DND-41 (cell line): ENCODE data around the gene FLVCR1.

Experiments
- ATAC-seq: fragments of 200-7000 bp; cut with Tn5 transposase; 3 replicates; pipeline ENCODE4 v1.9.1; 2021; ENCODE audit warnings: low read depth; ENCODE audit not compliant: insufficient read depth
- DNase-seq: peaks from one replicate; pipeline ENCODE4 v3.0.0-alpha.2; 2020
- H2AFZ ChIP-seq: 2 replicates; pipeline ENCODE4 v1.6.0; 2012; ENCODE audit warnings: low read depth, low read length
- H3K27ac ChIP-seq: 2 replicates; pipeline ENCODE4 v1.5.1; 2012; ENCODE audit warnings: low read length, inconsistent platforms
- H3K27me3 ChIP-seq: fragments of 200-600 bp; sonication (generic); 2 replicates; pipeline ENCODE4 v1.6.0; 2012; ENCODE audit warnings: low read length, mild to moderate bottlenecking, inconsistent platforms; ENCODE audit not compliant: insufficient read depth, poor library complexity
- H3K36me3 ChIP-seq: 2 replicates; pipeline ENCODE4 v1.5.1; 2012; ENCODE audit warnings: low read length, inconsistent platforms; ENCODE audit not compliant: insufficient read depth
- H3K4me1 ChIP-seq: 2 replicates; pipeline ENCODE4 v1.5.1; 2012; ENCODE audit warnings: mild to moderate bottlenecking, low read length; ENCODE audit not compliant: insufficient read depth
- H3K4me2 ChIP-seq: 2 replicates; pipeline ENCODE4 v1.6.0; 2012; ENCODE audit warnings: mild to moderate bottlenecking, moderate library complexity, low read length, inconsistent platforms; ENCODE audit not compliant: insufficient read depth
- H3K4me3 ChIP-seq, 2 experiments: fragments of 200-600 bp in 1 of 2; shearing (Covaris generic) in 1 of 2; 2 replicates each; pipeline ENCODE4 v1.5.1; 2012 to 2016; ENCODE audit warnings: inconsistent platforms in 2 of 2, low read length in 2 of 2, mild to moderate bottlenecking in 2 of 2, low read depth in 1 of 2, moderate library complexity in 1 of 2
- H3K79me2 ChIP-seq: 2 replicates; pipeline ENCODE4 v1.6.0; 2012; ENCODE audit warnings: low read length, inconsistent platforms; ENCODE audit not compliant: insufficient read depth
- H3K9ac ChIP-seq: 2 replicates; pipeline ENCODE4 v1.6.0; 2012; ENCODE audit warnings: low read depth, mild to moderate bottlenecking, inconsistent platforms, low read length, moderate library complexity
- H3K9me3 ChIP-seq: 2 replicates; pipeline ENCODE4 v1.5.1; 2012; ENCODE audit warnings: low read length, moderate library complexity, mild to moderate bottlenecking, inconsistent platforms; ENCODE audit not compliant: insufficient read depth, severe bottlenecking
- H4K20me1 ChIP-seq: 2 replicates; pipeline ENCODE4 v1.6.0; 2012; ENCODE audit warnings: low read length; ENCODE audit not compliant: insufficient read depth
- EZH2 ChIP-seq: IDR thresholded peaks from 3 replicates; pipeline ENCODE4 v1.6.1; 2012; ENCODE audit warnings: borderline replicate concordance, low read depth, mild to moderate bottlenecking, moderate library complexity, low read length, inconsistent platforms; ENCODE audit not compliant: severe bottlenecking
- TF ChIP-seq, protein P1 (sequence below): IDR thresholded peaks from 2 replicates; pipeline ENCODE4 v1.5.1; 2012; ENCODE audit warnings: borderline replicate concordance, low read length, moderate library complexity, mild to moderate bottlenecking; ENCODE audit not compliant: poor library complexity, severe bottlenecking; ENCODE audit errors: extremely low read depth

FLVCR1 gene

DNA sequence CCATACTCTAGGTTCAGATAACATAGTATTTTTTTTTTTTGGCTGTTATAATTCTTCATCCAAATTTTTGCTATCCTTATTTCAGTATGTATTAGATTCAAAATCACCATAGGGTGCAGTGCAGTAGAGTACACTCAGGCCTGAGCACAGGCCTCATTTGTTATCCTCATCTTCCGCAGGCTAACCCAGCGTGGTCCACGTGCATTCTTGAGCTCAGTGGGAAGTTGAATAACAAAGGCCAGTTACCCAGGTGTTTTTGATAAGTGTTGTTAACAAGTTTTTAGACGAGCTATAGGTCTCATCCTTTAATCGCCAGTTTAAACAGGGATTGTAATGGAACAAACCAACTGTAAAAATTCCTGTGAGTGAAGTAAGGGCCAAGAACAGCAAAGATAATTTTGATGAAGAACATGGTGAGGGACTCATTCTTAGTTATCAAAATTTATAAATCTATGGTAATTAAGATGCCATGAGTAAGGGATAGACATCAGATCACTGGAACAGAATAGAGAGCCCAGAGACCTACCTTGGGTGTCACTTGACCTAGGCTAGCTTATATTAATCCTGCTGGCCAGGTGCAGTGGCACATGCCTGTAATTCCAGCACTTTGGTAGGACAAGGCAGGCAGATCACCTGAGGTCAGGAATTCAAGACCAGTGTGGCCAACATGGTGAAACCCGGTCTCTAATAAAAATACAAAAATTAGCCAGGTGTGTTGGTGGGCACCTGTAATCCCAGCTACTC is 22.0 kb downstream of the FLVCR1 start:
- H3K4me3 ChIP-seq = no peak overlapping the region
- peaks cover 58% of the 10 kb centered on the region for H3K36me3 ChIP-seq
- no peak for TF ChIP-seq EZH2
- TF ChIP-seq, protein P1, sequence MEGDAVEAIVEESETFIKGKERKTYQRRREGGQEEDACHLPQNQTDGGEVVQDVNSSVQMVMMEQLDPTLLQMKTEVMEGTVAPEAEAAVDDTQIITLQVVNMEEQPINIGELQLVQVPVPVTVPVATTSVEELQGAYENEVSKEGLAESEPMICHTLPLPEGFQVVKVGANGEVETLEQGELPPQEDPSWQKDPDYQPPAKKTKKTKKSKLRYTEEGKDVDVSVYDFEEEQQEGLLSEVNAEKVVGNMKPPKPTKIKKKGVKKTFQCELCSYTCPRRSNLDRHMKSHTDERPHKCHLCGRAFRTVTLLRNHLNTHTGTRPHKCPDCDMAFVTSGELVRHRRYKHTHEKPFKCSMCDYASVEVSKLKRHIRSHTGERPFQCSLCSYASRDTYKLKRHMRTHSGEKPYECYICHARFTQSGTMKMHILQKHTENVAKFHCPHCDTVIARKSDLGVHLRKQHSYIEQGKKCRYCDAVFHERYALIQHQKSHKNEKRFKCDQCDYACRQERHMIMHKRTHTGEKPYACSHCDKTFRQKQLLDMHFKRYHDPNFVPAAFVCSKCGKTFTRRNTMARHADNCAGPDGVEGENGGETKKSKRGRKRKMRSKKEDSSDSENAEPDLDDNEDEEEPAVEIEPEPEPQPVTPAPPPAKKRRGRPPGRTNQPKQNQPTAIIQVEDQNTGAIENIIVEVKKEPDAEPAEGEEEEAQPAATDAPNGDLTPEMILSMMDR = no peak
- H2AFZ ChIP-seq = no peak overlapping the region
- no peak overlapping the region for H3K9ac ChIP-seq
- H4K20me1 ChIP-seq = no peaks in the 10 kb centered on the region
- no peaks in the 10 kb centered on the region for H3K4me1 ChIP-seq
- H3K9me3 ChIP-seq = no peaks in the 10 kb centered on the region
- H3K4me2 ChIP-seq = no peak overlapping the region
- no peak overlapping the region for H3K27ac ChIP-seq
- ATAC-seq (no peak), DNase-seq (no peak)
- no peaks in the 10 kb centered on the region for H3K27me3 ChIP-seq
- H3K79me2 ChIP-seq = no peaks in the 10 kb centered on the region

- Histone ChIP-seq H3K4me3 (no peak overlapping the region), H3K4me1 (no peaks in the 10 kb centered on the region), H3K4me2 (no peak overlapping the region), H3K79me2 (no peaks in the 10 kb centered on the region), H3K27me3 (no peaks in the 10 kb centered on the region), H3K9ac (no peak overlapping the region), H3K27ac (no peak overlapping the region), H3K9me3 (no peaks in the 10 kb centered on the region), H3K36me3 (peaks cover 79% of the 10 kb centered on the region), H4K20me1 (no peaks in the 10 kb centered on the region), H2AFZ (no peak overlapping the region)
- ATAC-seq = no peak
- TF ChIP-seq, protein P1 = no peak
- TF ChIP-seq EZH2 = no peak
- no peak for DNase-seq
Measured at GRCh38 chr1:212884592-212884991, 26.5 kb downstream of the FLVCR1 start.

DNA sequence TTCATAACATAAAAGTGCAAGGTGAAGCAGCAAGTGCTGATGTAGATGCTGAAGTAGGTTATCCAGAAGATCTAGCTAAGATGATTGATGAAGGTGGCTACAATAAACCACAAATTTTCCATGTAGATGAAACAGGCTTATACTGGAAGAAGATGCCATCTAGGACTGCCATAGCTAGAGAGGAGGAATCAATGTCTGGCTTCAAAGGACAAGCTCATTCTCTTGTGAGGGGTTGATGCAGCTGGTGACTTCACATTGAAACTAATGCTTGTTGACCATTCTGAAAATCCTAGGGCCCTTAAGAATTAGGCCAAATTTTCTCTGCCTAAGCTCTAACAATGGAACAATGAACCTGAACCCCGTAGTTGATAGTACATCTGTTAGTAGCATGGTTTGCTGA is 34.0 kb downstream of the FLVCR1 start:
- Histone ChIP-seq H3K9me3 (no peaks in the 10 kb centered on the region), H3K79me2 (no peaks in the 10 kb centered on the region), H2AFZ (no peak overlapping the region), H3K4me3 (no peak overlapping the region), H3K36me3 (peaks cover 77% of the 10 kb centered on the region), H3K27me3 (no peaks in the 10 kb centered on the region), H3K4me1 (no peaks in the 10 kb centered on the region), H4K20me1 (no peaks in the 10 kb centered on the region), H3K9ac (no peak overlapping the region), H3K4me2 (no peak overlapping the region), H3K27ac (no peak overlapping the region)
- no peak for TF ChIP-seq EZH2
- TF ChIP-seq, protein P1 = no peak
- ATAC-seq (no peak), DNase-seq (no peak)
